Activated CD4-positive, CD25-positive, alpha-beta regulatory T cell treated with anti-CD3 and anti-CD28 coated beads, Interleukin-2, amount 50 U/mL, for 24 hours (primary cell): ENCODE data around the gene C22orf23.
A peak's percentile ranks its signal among the peaks of the same experiment; 100 is the strongest.

Experiments used
- ATAC-seq, 2 donors: fragments of 150-1000 bp; cut with Tn5 transposase; one replicate each; pipeline ENCODE4 v1.10.0; 2021; ENCODE audit warnings: mild to moderate bottlenecking in 1 of 2, moderate library complexity in 1 of 2

C22orf23 gene

DNA sequence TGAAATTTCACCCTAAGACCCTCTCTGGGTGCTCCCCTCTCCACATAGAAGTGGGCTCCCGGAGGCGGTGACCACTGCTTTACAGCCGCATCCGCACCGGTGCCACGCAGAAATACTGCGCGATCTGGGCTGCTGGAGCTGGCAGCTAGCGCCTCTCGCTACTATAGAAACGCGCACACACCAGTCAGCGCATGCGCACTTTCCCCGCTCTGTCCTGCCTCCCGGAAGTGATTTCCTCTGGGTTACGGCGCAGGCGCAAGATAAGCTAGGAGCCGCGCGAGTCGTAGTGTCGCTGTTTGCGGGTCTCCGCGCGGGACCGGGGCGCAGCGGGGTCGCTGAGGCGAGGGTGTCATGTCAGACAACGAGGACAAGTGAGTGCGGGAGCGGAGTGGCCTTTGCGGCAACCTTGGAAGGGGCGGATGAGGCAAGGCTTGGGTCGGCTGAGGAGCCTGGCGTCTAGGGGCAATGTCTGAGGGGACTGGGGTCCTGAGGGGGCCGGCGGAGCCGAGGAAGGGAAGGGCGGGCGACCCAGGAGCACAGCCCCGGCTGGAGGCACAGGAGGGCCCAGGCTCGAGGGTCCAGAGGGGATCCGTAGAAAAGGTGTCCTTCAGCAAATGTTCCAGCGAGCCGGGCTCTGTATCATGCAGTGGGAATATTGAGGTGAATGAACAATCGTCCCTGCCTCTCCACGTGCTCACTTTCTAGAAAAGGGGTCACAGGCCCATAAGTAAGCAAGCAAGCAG lies at the start of gene C22orf23, which contains the start of gene POLR2F:
TSS of gene C22orf23 (minus strand) at position 165 of the 743 bp plus-strand sequence. CDS start 452 bp downstream, outside the sequence.
TSS of gene POLR2F (plus strand) at position 263 of the 743 bp plus-strand sequence. CDS start at position 352, 89 bp downstream.
- peak; percentile 95 to 97 for ATAC-seq

GRCh38 chr22:37999640-38000272 lies 46.4 kb upstream of the C22orf23 start:
- ATAC-seq: no peak

DNA sequence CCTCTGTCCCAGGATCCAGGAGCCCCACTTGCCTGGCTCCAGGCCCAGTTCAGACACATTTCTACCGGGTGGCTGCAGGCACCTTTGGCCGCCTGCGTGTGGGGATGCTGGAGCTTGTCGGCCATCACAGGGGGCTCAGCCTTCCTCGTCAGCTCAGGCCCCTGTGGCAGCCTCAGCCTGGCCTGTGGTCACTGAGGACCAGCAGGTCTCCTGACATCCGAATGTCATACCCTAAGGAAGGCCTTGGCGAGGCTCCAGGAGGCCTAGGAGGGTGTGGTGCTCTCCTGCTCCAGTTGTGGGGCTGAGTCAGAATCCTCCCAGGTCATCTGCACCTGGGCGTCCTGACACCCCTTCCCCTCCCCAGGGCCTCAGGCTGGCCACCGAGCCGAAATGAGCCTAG lies 45.8 kb upstream of the C22orf23 start:
- ATAC-seq: no peak

GRCh38 chr22:37998543-37998942 lies 45.1 kb upstream of the C22orf23 start:
- no peak for ATAC-seq

DNA sequence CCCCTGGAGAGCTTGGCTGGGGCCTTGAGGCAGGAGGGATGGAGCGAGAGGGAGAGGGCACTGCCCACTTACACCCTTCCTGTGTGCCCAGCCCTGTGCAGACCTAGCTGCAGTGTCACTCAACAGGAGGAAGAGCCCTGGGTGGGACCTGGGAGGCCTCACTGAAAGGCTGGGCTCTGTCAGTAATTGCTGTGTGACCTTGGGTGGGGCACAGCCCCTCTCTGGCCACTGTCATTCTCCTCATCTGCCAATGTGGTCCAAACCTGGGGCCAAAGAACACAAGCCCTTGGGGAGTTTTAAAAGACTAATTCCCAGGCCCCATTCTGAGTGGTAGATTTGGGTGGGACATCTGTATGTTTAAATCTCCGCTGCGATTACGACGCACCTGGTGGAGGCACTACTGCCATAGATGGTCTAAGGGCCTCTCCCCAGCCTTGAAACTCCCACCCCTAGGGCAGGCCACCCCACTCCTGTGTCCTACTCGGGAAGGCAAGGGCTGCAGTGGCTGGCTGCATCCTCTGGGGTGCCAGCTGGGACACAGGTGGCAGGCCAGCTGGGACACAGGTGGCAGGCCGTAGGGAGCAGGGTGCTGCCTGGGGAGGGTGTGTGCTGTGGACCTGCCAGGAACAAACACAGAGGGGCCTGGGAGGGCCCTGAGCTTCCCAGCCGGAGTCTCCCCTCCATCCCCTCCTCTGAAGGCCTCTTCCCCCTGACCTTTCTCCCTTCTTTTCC lies 43.3 kb upstream of the C22orf23 start:
- ATAC-seq: no peak

DNA sequence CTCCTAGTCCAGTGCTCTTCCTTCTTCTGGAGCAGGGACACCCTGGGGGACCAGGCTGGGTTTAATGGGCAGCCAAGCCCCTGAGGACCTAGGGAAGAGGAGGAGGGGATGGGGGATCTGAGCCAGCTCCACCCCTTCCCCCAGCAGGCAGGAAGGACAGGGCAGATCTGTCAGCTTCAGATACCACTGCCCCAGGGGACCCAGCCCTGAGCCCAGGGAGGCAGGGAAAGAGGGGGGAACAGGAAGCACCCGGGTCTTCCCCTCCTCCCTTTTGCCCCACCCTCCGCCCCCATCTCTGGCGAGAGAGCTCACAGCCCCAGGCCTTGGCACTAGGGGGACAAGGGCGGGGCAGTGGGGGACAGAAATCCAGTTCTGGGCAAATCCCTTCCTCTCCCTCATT lies 42.7 kb upstream of the C22orf23 start:
- no peak for ATAC-seq

GRCh38 chr22:37995460-37995859 lies 42.1 kb upstream of the C22orf23 start:
- ATAC-seq: no peak

DNA sequence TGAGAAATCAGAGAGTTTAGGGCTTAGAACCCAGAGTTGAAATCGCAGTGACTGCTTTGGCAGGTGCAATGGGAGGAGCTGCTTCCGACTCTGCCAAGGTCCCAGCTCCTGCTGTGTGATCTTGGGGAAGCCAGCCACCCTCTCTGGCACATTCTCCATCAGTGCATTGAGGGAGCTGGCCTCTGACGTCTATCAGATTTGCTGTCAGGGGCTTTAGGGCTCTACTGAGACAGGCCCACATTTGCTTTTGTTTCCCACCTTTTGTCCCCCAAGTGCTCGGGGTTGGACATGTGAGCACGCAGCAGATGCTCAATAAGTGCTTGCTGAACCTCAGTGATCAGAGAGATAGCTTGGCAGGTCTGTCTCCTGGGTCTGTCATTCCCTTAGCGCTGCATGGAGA lies 41.6 kb upstream of the C22orf23 start:
- no peak for ATAC-seq

DNA sequence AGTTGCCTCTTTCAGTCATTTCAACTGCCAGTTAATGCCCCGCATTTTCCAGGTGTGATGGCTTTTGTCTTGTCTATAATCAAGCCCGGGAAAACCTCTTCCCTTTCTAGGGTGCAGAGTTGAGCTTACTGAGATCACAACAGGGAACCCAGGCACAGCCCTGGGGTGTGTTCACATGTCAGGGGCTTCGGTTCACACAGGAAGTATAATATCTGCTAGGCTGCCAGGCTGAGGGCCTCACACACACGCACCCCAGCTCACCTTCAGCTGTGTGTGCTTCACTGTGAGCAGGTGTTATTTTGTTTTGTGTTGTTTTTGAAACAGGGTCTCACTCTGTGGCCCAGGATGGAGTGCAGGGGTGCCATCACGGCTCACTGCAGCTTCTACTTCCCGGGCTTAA lies 40.6 kb upstream of the C22orf23 start:
- no peak for ATAC-seq

DNA sequence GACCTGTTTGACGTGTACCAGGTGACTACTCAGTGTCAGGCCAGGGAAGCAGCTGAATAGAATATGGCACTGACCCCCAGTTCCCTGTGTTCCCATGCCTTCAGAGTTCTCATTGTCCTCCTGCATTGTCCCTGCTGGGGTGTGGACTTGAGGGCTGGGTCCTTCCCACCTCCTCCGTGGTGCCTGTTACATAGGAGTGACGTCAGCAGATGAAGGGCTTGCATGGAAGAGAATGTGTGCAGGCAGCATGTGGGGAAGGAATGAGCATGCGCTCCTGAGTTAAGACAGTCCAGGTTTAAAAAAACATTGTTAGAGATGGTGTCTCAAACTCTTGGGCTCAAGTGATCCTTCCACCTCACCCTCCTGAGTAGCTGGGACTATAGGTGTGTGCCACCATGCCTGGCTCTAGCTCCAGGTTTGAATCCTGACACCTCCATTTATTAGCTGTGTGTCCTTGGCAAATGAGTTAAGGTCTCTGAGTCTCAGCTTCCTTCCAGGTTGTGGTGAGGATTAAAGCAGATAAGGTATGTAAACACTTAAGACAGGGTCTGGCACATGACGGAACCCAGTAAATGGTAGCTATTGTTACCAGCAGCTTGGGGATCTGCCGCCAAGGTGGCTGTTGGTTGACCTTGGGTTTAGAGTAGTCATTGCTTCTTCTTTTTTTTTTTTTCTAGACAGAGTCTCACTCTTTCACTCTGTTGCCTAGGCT lies 38.5 kb upstream of the C22orf23 start:
- no peak for ATAC-seq

DNA sequence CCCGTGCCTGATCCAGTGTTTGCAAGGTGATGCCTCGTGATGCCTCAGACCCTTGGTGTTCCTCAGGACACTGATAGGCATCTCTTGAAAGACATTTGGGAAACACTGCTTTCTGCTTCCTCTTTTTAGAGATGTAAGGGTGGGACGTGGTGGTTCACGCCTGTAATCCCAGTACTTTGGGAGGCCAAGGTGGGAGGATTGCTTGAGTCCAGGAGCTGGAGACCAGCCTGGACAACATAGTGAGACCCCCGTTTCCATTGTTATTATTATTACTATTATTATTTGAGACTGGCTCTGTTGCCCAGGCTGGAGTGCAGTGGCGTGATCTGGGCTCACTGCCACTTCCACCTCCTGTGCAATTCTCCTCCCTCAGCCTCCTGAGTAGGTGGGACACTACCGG lies 37.5 kb upstream of the C22orf23 start:
- no peak for ATAC-seq

- no peak for ATAC-seq
These were observed 36.9 kb upstream of the C22orf23 start for GRCh38 chr22:37990301-37990700.

DNA sequence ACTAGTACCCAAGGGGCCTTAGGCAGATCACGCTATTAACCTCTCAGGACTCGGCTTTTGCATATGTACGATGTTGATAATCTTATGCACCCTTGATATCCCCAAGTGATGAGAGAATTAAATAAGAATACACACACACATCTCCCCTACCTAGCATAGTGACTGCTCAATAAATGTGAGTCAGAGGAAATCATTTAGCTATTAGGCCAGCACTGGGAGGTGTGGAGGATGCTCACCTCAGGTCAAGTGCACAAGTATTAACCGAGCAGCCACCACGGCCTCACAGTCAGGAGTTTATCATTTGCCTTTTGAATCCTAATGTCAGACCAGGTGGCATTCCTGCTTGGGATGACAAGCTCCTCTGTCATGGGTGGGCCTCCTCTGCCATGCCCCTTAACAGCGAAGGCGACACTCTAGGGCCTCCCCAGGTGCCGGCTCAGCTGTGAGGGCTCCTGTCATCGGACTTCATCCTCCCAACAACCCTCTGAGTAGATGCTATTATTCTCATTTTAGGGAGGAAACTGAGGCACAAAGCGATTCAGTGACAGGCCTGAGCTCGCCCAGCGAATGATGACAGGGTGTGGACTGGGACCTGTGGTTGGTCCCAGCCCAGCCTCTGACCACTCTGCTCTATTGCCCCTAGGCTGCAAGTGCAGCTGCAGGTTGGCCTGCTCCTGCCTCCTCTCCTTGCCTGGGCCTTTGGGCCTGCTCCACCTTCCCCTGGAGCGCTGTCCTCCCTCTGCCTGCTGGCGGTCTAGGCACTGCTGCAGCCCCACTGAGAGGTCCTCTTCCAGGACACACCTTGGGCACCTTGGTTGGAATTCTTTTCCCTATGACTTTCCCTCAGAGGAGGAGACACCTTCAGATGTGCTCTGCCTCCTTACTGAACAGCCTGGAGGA lies 36.0 kb upstream of the C22orf23 start:
- no peak for ATAC-seq

DNA sequence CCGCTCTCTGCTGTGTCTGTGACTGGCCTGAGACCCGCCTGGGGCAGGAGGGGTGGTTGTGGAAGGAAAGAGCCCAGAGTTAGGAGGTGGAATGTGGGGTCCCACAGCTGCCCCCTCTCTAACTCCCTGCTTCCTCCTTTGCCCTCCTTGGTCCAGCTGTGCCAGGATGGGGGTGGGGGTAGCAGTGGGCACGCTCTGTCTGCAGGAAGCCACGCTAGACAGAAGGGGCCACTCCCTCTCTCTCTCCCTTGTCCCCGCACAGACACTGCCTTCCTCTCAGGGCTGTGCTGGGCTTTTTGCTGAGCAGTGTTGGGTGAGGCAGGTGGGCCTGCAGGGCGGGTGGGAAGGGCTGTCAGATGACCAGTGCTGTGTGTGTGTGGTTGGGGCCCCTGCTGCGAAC lies 33.0 kb upstream of the C22orf23 start:
- no peak for ATAC-seq

DNA sequence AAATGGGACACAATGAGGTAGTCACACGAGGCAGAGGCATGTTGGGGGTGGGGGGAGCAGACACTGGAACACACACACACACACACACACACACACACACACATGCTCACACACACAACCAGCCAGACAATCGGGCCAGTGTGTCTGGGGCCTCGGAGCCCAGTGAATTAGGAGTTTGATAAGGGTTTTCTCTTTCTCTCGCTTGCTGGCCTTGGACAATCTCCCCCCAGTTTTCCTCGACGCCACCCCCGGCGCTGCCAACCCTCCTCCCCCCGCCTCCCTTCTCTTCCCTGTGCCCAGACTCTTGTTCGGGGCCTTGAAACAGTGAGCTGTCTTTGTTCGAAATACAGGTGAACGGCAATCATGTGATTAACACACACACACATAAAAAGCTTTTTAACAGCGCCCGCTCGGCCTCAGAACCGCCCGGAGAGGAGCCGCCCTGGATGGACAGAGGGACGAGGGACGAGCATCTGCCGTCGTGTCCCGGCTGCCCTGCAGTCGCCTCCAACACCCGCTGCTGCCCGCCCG lies 32.4 kb upstream of the C22orf23 start:
- no peak for ATAC-seq

DNA sequence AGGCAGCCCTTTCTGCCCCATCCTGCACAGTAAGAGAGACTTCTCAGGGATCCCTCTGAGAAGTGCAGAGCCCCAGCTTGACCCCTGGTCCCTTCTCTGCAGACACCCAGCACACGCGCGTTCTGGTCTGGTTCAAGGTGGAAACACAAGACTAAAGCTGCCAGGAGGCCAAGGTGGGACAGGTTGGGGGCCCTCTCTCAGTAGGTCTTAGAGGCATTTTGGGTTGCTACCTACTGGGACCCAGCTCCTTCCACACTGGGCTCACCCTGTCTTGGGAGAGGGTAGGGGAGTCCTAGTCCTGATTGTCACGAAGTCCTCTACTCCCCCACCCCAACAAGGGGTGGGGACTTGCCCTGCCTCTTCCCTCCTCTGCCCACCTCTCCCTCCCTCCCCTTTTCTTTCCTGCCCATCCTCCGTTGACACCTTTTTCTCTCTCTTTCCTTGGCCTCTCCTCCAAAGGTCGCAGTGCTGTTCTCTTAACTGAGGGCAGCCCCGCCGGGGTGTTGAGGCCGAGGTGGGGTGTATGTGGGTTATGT lies 31.7 kb upstream of the C22orf23 start:
- ATAC-seq: no peak

DNA sequence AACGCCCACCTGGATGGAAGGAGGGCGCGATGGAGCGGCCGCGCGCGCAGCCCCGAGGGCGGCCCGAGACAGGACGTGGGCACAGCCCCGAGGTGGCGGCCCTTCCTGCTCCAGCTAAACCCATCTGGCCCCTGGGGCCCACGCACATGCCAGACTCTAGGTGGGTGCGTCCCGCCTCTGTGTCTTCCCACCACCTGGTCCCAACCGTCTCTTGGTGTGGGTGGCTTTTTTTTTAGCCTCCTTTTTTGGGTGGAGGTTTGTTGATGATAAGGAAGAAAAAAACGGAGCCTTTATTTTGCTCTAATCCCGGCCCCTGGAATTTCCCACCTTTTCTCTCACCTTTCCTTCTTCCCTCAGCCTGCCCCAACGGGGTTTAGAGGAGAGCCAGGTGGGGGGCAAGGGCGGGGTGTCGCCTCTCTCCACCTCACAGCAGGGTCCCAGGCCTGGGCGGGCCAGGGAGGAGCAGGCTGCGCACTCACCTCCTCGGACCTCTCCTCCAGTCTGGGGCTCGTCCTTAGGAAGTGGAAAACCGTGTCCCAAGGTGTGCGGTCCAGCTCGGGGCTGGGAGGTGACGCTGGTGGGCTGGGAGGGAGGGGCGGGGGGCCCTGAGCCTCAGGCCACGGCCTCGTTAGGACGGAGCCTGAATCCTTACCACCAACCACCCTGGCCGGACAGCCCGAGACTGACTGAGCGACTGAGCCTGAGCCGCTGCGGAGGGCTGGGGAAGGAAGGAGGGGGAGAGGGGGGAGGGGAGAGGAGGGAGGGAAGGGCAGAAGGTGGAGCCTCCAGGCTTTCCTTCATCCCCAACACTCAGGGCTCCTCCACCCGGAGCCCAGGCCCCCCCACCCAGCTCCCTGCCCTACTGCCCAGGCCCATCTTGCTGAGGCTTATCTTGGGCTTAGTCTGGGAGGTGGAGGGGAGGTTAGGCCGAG lies 30.7 kb upstream of the C22orf23 start, which contains the start of gene SOX10:
TSS of gene SOX10 (minus strand) at position 696 of the 932 bp plus-strand sequence. CDS start 771 bp downstream, outside the sequence.
- ATAC-seq: no peak

GRCh38 chr22:37982938-37983859 lies 29.8 kb upstream of the C22orf23 start:
- no peak for ATAC-seq
